ENCODE measurements around the gene BORA. TPM values are rescaled to one million over a fixed set of nuclear protein-coding genes. Genes with fewer than 3 reads are reported as not detected.

Gene BORA
- total and polyA plus RNA-seq, 2 of the 13 experiments (the other 11 are each of a cell fraction or from before 2014, with no cell fraction given) = 4.0 to 17.4 TPM

GRCh38 chr13:72680353-72680752 lies 47.4 kb upstream of the BORA start:
- H3K4me3 ChIP-seq (replicated peaks in 1 of 3; ENCODE audit: insufficient read depth in 1 of 3, low read depth in 2 of 3, low read length in 3 of 3) = no peak overlapping the region
- H3K36me3 ChIP-seq (replicated peaks in 1 of 2; ENCODE audit: control insufficient read depth in 1 of 2, insufficient read depth in 2 of 2, low read length in 2 of 2) = no peaks in the 10 kb centered on the region
- H3K9me3 ChIP-seq (ENCODE audit: low read length) = no peaks in the 10 kb centered on the region
- ATAC-seq (no peak), FAIRE-seq (no peak), DNase-seq (ENCODE audit: low spot score) (no peak)
- no peak overlapping the region for H3K27ac ChIP-seq (ENCODE audit: extremely low read length, insufficient read depth, low read length)
- no peaks in the 10 kb centered on the region for H3K27me3 ChIP-seq (ENCODE audit: control insufficient read depth in 1 of 2, insufficient read depth in 2 of 2, low read length in 2 of 2)
- intact Hi-C loops (cut with micrococcal nuclease; ENCODE audit: unreplicated experiment) (no loop called here), in situ Hi-C loops (cut with HindIII; ENCODE audit: extremely low pct_ligation_motif_present, low pct_unique_long_range_greater_than_20kb) (no loop called here)
- no peaks in the 10 kb centered on the region for H3K4me1 ChIP-seq (ENCODE audit: insufficient read depth, low read length)
- no peak overlapping the region for H3K4me2 ChIP-seq (ENCODE audit: low read depth, low read length)
- H3K79me2 ChIP-seq (ENCODE audit: insufficient read depth, low read length) = no peaks in the 10 kb centered on the region
- POLR2A ChIA-PET = no interaction called here
- no peak overlapping the region for H2AFZ ChIP-seq (ENCODE audit: low read length)
- BruUV-seq (replicated peaks) = no TSS peak
- H3K9ac ChIP-seq (ENCODE audit: insufficient read depth, low read depth, low read length) = no peak overlapping the region
- no peaks in the 10 kb centered on the region for H4K20me1 ChIP-seq (ENCODE audit: insufficient read depth, low read length)
- 38% methylated on average over 1 of the region's 1 CpG for WGBS (ENCODE audit: low lambda C conversion rate)
- CTCF ChIA-PET (ENCODE audit: low intra/inter-chr PET ratio, low total read pairs) = no interaction called here
- TF ChIP-seq ZC3H4 (CRISPR knock-in tag; IDR thresholded peaks at IDR 0.05; ENCODE audit: borderline replicate concordance) (no peak), ZBTB3 (CRISPR knock-in tag; IDR thresholded peaks at IDR 0.05; ENCODE audit: borderline replicate concordance, low read depth) (no peak), PHF20 (CRISPR knock-in tag; IDR thresholded peaks at IDR 0.05) (no peak), ZNF660 (CRISPR knock-in tag; IDR thresholded peaks at IDR 0.05; ENCODE audit: borderline replicate concordance, low read depth) (no peak), KAT8 (CRISPR knock-in tag; IDR thresholded peaks at IDR 0.05) (no peak), PREB (CRISPR knock-in tag; IDR thresholded peaks at IDR 0.05) (no peak), NCOR1 (IDR thresholded peaks at IDR 0.05; ENCODE audit: borderline replicate concordance, low read length) (no peak), ZNF557 (CRISPR knock-in tag; IDR thresholded peaks at IDR 0.05) (no peak), ZUFSP (CRISPR knock-in tag; IDR thresholded peaks at IDR 0.05; ENCODE audit: borderline replicate concordance) (no peak), DZIP1 (CRISPR knock-in tag; IDR thresholded peaks at IDR 0.05) (no peak), ZNF552 (CRISPR knock-in tag; IDR thresholded peaks at IDR 0.05; ENCODE audit: borderline replicate concordance) (no peak), GZF1 (CRISPR knock-in tag; IDR thresholded peaks at IDR 0.05) (no peak), BCL3 (CRISPR knock-in tag; IDR thresholded peaks at IDR 0.05) (no peak), ARID5B (CRISPR knock-in tag; IDR thresholded peaks at IDR 0.05) (no peak), ZNF264 (CRISPR knock-in tag; IDR thresholded peaks at IDR 0.05) (no peak)
